Astrocyte of the spinal cord (primary cell): Measurements from ENCODE around the gene SLC2A10.
A peak's percentile ranks its signal among the peaks of the same experiment; 100 is the strongest.

Experiments used
- DNase-seq: peaks from one replicate; pipeline ENCODE4 v3.0.0; 2011; ENCODE audit warnings: low read depth, low spot score
- H3K4me3 ChIP-seq: 2 replicates; pipeline ENCODE4 v1.5.1; 2011; ENCODE audit warnings: low read depth, mild to moderate bottlenecking, low read length, moderate library complexity
- CTCF ChIP-seq: IDR thresholded peaks from 2 replicates; pipeline ENCODE4 v1.5.1; 2012; ENCODE audit warnings: low read depth, mild to moderate bottlenecking, low read length, inconsistent platforms
- in situ Hi-C: cut with HindIII; loops from 2 replicates; pipeline ENCODE4 v1.10.0; 2017; ENCODE audit warnings: low sequenced_read_pairs

Gene SLC2A10

GRCh38 chr20:46779831-46780230 is 70.4 kb downstream of the SLC2A10 start:
- H3K4me3 ChIP-seq: no peak overlapping the region
- in situ Hi-C loops: no loop called here
- TF ChIP-seq CTCF: no peak
- no peak for DNase-seq

- H3K4me3 ChIP-seq: no peak overlapping the region
- in situ Hi-C loops: no loop called here
- TF ChIP-seq CTCF: no peak
- peak; percentile 28 for DNase-seq
Measured at GRCh38 chr20:46784436-46785127, 75.1 kb downstream of the SLC2A10 start.
